HS-5 (cell line): ENCODE measurements around the gene STPG3.

Experiments used
- DNase-seq: peaks from one replicate; pipeline ENCODE4 v3.0.0-alpha.2; 2012; ENCODE audit warnings: low read depth

Gene STPG3

DNA sequence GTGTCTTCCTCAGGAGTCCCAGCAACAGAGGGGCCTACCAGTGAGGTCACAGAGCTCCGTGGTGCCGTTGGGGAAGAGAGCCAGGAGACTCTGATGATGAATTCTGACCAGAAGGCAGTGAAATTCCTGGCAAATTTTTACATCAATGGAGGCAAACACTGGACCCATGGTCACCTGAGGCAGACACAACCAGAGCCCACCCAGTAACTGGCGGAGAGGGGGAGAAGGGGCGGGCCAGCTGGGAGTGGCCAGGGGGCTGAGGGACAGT, at the start of gene STPG3:
Gene STPG3, plus strand, starts transcription at position 93 of the 268 bp plus-strand sequence. Its CDS starts 1 bp downstream, at position 94.
- no peak for DNase-seq

DNA sequence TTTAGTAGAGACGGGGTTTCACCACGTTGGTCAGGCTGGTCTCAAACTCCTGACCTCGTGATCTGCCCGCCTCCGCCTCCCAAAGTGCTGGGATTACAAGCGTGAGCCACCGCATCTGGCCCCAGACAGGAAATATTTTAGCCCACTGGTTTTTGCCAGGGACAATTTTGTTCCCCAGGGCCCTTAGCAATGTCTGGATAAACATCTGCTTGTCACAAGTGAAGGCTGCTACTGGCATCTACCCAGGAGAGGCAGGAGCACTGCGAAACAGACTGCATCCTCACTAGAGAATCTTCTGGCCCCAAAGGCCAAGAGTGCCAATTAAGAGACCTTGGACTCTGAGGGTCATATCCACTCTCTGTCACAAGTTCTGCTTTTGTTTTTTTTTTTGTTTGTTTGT, 48.1 kb upstream of the STPG3 start:
- DNase-seq: no peak

DNA sequence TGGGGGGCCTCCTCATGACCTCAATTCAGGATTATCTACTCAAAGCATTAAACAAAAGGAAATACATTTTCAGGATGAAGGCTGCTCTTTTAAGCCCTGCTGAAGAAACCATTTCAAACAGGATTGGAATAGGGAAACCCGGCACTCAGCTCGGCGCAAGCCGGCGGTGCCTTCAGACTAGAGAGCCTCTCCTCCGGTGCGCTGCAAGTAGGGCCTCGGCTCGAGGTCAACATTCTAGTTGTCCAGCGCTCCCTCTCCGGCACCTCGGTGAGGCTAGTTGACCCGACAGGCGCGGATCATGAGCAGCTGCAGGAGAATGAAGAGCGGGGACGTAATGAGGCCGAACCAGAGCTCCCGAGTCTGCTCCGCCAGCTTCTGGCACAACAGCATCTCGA, 46.4 kb upstream of the STPG3 start:
- DNase-seq: no peak

DNA sequence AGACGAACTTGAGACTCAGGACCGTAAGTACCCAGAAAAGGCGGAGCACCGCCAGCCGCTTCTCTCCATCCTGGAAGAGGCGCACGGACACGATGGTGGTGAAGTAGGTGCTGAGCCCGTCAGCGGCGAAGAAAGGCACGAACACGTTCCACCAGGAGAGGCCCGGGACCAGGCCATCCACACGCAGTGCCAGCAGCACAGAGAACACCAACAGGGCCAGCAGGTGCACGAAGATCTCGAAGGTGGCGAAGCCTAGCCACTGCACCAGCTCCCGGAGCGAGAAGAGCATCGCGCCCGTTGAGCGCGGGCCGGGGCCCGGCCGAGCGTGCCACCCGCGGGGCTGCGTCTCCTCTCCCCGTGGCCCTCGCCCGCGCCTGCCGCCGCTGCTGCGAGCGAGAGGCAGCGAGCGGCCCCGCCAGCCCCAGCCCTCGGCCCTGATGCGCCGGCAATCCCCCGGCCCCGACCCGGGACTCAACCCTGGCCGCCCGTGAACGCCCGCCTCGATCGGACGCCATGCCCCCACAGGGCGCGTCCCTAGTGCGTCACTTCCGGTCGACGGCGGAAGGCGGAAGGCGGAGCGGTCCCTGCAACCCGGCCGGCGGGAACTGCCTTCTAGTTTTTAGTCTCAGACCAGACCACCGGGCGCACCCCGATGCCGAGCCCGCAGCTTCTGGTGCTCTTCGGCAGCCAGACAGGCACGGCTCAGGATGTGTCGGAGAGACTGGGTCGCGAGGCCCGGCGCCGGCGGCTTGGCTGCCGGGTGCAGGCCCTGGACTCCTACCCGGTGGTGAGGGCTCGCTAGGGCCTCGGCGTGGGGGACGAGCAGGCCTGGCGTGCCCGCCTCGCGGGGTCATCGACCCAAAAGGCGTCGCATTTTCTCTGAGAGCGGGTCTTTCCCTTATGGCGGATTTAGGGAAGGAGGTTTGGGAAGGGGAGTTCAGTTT, 45.7 kb upstream of the STPG3 start, which contains the start of the genes NDOR1 and TMEM203:
Gene NDOR1, plus strand, starts transcription at position 575 of the 944 bp plus-strand sequence. Its CDS starts 78 bp downstream, at position 653.
Gene TMEM203, minus strand, starts transcription at position 523 of the 944 bp plus-strand sequence. Its CDS starts 234 bp downstream, at position 289.
- DNase-seq: no peak

DNA sequence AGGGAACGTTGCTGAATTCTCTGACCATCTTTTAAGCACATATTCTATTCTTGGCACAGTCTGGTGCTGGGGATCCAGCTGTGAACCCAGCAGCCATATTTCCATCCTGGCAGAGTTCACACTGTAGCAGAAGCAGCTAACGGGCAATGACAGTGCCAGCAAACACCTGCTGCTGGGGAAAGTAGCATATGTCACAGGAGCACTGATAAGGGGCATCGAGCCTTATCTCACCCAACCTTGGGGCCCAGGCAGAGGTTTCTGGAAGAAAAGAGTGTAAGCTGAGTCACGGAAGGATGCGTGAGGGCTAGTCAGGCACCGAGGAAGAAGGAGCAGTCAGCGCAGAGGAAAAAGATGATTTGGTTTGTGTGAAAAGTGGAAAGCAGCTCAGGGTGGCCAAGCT, 44.5 kb upstream of the STPG3 start:
- no peak for DNase-seq

DNA sequence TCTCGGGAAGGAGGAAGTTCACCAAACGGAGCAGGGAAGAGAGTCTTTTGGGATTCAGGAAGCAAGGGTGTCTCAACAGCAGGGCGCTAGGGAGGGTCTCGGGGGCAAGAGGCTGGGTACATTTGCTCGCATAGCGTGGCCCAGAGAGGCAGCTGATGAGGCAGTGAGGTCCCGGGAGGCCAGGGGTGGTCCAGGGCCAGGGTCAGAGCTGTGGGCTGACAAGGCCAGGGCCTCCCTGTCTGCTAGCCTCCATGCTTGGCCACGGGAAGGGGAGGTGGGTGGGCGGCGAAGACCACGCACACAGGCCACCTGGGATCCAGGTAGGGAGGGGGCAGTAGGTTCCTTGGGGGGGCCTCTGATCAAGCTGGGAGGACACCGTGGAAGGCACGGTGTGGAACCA, 39.6 kb upstream of the STPG3 start:
- no peak for DNase-seq

DNA sequence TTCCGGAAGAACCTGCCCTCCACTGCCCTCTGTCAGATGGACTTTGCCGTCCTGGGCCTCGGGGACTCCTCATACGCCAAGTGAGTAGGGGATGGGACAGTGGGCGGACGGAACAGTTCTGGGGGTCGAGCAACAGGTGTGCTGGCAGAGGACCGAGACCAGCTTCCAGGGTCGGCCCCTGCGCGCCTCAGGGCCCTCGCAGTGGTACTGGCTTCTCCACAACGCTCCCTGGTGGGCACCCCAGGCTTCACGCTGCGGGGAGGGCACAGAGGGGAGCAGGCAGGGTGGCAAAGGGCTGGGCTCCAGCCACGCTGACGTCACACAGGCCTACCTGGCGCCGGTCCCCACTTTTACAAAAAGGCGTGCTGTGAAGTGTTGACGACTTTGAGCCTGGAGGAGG, 38.6 kb upstream of the STPG3 start:
- no peak for DNase-seq

DNA sequence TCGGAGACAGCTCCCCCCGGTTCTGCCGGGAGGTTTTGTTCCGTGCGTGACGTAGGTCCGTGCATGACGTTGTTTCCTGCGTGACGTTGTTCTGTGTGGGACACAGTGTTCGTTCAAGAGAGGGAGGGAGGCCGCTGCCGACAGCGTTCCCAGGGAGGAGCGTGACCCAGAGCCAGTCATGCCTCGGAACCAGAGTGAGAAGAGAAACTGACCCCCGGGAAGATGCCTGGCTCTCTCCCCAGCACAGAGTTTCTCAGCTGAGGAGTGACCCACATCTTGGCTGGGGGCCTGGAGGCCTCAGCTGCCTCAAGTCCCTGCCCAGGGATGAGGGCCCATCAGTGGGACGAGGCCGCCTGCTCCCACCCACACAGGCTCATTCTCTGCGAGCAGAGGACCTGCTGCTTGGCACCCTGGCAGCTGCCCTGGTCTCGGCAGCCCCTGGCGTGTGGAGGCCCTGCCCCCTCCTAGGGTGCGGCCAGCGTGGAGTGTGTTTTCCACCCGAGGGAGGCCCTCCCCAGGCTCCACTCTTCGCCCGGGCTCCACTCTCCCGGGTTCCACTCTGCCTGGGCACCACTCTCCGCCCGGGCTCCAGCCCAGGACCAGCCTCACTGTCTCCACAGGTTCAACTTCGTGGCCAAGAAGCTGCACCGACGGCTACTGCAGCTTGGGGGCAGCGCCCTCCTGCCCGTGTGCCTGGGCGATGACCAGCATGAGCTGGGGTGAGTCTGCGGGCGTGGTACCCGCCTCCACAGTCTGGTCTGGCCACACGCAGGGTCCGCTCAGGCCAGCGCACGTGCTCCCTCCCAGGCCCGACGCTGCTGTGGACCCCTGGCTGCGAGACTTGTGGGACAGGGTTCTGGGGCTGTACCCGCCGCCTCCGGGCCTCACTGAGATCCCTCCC, 37.7 kb upstream of the STPG3 start:
- DNase-seq: no peak

DNA sequence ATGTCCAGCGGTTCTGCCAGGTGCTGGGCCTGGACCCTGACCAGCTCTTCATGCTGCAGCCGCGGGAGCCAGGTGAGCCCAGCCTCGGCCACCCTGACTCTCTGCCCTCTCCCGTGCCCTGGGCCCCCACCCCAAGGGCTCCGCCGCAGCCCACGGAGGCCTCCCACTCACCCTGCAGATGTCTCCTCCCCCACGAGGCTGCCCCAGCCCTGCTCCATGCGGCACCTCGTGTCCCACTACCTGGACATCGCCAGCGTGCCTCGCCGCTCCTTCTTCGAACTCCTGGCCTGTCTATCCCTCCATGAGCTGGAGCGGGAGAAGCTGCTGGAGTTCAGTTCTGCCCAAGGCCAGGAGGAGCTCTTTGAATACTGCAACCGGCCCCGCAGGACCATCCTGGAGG, 36.5 kb upstream of the STPG3 start:
- no peak for DNase-seq

DNA sequence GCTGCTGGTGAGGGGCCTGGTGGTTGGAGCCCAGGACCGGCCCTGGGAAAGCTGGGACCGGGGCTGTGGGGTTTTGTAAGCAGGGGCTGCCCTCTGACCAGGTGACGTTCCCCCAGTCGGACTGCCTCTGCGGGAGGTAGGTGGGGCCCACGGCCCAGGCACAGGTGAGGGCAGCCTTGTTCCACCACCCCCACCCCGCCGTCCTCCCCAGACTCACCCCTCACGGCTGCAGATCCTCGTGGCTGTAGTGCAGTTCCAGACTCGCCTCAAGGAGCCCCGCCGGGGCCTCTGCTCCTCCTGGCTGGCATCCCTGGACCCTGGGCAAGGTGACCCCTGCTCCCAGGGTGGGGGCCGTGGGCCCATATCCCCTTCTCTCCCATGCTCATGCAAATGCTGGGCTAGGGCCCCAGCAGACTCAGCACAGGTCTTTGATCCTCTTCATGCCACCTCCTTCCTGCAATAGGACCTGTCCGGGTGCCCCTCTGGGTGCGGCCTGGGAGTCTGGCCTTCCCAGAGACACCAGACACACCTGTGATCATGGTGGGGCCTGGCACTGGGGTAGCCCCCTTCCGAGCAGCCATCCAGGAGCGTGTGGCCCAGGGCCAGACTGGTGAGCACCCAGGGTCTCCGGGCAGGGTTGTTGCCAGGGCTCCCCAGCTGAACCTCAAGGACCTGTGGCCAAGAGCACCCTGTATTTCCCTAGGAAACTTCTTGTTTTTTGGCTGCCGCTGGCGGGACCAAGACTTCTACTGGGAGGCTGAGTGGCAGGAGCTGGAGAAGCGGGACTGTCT, 35.7 kb upstream of the STPG3 start:
- no peak for DNase-seq

DNA sequence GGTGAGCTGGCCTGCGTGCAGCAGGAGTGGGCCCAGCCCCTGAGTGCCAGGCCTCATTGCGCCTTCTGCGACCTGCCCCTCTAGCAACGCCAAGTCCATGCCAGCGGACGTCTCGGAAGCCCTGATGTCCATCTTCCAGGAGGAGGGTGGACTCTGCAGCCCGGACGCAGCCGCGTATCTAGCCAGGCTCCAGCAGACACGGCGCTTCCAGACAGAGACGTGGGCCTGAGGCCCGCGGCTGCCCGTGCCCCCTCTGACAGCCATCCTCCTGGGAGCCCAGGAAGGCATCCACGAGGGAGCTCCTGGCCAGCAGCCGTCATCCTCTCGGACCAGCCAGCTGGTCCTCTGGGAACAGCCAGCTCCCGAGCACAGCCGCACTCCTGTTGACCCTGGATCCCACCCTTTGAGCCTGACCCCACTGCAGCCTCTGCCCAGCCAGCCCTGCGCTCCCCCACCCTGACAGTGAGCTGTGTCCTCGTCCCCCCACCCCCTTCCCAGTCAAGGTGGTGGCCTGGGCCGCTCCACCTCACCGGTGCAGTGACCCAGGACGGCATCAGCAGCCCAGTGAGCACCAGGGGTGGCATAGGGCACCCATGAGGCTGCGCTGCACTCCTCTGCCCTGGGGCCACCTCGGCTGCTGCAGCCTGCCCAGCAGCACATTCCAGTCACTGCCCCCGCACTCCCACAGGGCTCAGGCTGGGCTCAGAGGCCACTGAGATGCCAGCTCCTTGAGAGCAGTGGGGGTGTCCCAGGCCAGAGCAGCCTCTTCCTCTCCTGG, 34.7 kb upstream of the STPG3 start:
- no peak for DNase-seq

DNA sequence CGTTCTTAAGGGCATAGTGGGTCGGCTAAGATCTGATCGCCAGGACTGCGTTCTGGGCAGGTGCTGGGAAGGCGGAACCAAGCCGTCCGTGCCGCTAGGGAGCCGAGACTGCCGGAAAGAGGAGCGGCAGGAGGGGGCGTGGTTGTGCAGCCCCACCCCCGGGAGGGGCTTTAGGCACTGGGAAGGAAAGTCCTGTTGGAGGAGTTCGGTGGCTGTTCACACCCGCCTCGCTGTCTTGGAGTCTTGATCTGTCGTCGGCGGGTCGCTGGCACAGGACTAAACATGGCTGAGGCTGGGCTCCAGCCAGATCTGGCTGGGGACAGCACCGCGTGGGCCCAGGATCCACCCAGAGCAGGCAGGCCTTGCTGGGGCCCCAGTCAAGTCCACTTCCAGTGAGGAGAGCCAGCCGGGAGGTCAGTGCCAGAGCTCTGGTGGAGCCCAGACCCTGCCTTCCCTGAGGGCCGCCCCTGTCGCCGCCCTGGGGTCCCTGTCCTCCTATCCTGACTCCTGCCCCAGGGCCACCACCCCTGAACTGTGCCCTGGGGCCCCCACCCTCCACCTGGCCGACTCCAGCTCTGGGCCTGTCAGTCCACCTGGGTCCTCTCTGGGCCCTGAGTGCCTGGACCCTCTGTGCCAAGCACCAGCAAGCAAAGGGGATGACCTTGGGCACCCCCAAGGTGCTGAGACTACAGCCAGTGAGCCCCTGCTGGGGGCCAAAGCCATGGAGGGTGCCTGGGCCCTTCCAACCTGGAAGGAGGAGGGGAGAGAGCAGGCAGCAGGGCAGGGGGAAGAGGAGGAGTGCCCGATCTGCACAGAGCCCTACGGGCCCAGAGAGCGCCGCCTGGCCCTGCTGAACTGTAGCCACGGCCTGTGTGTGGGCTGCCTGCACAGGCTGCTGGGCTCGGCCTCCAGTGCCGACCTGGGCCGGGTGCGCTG, 33.5 kb upstream of the STPG3 start:
- no peak for DNase-seq

DNA sequence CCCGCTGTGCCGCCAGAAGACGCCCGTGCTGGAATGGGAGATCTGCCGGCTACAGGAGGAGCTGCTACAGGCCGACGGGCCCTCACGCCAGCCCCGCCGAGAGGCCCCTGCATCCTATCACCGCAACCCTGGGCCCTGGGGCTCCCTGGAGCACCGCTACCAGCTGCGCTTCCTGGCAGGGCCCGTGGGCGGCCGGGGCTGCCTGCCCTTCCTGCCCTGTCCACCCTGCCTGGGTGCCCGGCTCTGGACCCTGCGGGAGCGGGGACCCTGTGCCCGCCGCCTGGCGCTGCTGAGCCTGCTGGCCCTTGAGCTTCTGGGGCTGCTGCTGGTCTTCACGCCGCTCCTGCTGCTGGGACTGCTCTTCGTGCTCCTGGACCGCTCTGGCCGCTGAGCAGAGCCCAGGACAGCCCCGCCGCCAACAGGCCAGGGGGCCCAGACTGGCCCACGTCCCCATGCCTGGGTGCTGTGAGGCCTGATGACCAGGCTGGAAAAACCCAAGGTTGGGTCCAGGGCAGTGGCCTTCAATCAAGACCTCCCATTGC, 32.8 kb upstream of the STPG3 start:
- no peak for DNase-seq

DNA sequence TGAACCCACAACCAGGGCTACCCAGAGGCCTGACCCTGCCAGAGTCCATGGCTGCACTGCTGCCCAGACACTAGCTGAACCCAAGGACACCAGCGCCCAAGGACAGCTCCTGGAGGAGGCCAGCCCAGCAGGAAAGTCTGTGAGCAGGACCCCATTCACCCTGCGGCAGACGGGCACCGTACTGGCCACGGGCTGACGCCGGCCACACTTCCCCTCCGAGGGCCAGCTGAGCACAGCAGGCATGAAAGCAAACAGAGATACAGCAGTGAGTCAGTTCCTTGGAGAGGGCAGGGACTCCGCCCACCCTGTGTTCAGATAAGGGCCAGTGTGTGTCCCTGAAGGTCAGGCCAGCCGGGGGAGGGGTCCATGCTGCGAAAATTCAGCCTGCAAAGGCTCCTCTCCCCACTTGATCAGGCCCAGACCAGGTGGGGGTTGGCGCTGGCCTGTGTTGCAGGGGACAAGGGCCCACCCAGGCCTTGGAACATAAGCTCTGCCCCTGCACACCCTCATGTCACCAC, 32.3 kb upstream of the STPG3 start:
- no peak for DNase-seq

DNA sequence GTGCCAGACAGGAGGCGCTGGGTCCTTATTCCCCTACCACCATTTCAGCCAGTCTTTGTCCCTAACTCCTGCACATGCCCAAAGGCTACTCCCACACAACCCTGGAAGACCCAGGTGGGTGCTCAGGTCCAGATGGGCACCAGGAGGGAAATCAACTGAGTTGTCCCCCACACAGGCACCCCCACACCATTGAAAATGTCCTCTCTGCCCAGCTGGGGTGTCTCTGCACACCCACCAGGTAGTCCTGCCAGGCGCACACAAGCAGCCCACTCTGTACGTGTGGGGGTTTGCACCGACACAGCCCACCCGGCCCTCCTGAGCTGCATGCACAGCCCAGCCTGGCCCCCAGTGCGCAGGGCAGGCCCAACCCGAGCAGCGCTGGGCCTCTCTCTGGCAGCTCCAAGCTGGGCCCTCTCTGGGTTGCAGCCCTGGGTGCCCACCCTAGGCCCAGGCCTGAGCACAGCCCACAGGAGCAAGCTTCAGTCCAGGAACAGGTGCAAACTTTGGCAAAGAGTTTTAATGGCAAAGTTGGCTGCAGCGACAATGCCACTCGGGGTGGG, 31.2 kb upstream of the STPG3 start:
- no peak for DNase-seq

DNA sequence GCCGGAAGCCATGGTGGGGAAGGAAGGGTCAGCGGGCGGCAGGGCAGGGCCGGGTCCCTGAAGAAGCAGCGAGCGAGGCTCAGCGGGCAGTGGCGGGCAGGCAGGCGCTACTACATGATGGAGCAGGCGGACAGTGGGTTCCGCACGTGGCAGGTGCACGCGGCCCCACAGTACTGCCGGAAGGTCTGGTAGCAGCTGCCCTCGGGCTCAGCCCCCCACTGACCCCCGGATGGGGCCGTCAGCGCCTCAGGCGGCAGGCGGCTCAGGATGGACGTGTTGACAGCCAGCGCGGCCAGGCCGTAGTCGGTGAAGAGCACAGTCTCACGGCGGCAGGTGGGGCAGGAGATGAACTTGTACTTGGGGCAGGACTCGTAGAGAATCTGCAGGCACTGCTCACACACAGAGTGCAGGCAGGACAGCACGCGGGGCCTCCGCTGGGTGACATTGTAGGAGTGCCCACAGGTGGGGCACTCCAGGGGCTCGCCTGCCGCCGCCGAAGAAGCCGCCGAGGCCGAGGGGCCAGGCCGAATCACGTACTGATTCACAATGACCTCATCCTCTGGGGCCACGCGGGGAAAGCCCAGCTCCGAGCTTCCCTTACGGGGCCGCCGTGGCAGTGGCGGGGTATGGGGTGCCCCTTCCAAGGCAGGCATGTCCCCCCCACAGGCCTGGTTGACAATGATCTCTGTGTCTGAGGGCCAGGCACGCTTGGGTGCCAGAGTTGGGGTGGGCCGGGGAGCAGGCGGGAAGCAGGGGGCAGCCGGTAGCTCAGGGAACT, 30.6 kb upstream of the STPG3 start:
- DNase-seq: no peak

DNA sequence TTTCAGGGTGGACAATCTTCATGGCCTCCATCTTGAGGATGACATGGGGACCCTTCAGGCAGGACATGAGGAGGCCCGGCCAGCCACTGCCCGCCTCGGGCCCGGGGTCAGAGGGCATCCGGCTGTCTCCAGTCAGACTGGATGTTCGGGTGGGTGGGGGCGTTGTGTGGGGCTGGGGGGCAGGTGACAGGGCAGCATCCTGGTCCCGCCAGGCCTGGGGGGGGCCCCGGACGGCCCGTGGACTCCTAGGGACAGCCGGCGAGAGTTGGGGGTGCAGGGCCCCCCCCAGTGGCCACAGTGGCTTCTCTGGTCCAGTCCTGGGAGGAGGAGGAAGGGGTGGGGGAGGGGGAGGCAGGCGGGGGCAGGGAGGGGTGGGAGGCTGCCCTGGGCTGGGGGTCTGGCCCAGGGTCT, 30.0 kb upstream of the STPG3 start:
- no peak for DNase-seq

DNA sequence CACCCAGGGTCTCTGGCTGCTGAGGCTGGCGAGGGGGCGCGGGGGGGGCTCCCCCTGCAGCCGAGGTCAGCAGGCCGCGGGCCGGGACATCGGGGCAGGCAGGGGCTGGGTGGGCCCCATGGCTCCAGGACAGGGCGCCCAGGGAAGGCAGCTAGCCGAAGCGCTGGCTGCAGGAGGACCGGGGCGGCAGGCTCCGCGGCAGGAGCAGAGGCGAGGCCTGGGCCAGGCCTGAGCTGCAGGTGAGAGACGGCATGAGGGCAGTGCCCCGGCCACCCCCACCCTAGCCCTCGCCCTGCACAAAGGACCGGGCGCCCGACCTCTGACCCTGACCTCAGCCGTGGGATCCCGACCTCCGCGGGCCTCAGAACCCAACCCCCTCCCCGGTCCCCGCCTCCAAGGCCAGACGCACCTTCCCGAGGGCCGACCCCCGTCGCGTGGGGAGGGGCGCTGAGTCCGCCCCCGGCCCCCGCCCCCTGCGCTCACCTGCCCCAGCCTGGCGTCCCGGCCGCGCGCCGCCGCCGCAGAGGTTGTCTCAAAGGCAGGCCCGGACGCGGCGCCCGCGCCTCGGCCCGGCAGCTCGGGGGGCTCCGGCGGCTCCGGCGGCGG, 29.5 kb upstream of the STPG3 start:
- DNase-seq: no peak
